HG02884 (cell line): ENCODE measurements around the gene SLC5A5.

Experiments used
- ATAC-seq: cut with Tn5 transposase; IDR thresholded peaks from one replicate; pipeline ENCODE4 v1.9.1; 2021; ENCODE audit warnings: mild to moderate bottlenecking, moderate library complexity; ENCODE audit not compliant: unreplicated experiment

Gene SLC5A5

GRCh38 chr19:17871878-17872250 is at the start of gene SLC5A5:
TSS of gene SLC5A5 (plus strand) at chr19:17871945. CDS start at chr19:17872320, 375 bp downstream.
- no peak for ATAC-seq

DNA sequence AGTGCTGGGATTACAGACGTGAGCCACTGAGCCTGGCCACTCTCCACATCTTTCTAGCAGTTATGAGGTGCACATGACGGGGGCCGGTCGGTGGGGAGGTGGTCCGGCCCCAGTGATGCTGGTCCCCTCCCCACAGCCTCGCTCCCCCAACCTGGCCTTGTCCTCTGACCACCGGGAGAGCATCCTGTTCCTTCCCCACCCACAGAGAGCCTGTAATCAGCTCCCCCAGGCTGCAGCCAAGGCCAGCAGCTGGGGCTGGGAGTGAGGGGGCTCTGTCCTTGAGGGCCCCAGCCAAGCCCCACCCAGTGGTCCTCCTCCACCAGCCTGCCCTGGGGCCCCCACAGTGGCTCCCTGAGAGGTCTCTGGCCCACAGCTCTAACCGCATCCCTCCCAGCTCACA is 47.4 kb upstream of the SLC5A5 start:
- no peak for ATAC-seq

GRCh38 chr19:17826508-17827056 is 45.2 kb upstream of the SLC5A5 start:
- no peak for ATAC-seq

DNA sequence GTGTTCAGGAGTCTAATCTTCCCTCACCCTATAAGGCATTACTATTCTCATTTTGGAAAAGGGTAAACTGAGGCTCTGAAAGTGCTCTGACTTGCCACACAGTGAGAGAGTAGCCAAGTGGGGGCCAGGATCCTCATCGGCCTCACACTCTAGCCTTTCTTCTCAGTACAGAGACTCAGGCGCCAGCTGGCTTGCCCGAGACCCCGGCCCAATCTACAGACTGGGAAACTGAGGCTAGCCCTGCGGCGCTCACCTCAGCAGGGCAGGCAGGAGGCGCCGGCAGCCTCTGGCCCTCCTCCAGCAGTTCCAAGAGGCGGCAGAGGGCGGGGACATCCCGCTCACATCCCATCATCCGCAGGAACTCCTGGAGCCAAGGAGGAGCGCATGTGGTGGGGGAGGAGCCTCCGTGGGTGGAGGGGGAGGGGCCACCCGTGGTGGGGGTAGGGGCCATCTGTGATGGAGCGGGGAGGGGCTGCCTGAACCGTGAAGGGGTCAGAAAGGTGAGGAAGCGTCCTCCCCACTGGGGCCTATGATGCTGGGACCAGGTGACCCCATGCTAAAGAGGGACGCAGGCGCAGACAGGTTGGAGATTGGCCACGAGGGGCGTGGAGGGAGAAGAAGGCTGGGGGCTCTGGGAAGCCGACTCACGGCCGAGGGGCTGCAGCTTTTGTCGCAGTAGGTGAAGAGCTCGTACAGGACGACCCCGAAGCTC is 41.7 kb upstream of the SLC5A5 start:
- ATAC-seq = no peak

DNA sequence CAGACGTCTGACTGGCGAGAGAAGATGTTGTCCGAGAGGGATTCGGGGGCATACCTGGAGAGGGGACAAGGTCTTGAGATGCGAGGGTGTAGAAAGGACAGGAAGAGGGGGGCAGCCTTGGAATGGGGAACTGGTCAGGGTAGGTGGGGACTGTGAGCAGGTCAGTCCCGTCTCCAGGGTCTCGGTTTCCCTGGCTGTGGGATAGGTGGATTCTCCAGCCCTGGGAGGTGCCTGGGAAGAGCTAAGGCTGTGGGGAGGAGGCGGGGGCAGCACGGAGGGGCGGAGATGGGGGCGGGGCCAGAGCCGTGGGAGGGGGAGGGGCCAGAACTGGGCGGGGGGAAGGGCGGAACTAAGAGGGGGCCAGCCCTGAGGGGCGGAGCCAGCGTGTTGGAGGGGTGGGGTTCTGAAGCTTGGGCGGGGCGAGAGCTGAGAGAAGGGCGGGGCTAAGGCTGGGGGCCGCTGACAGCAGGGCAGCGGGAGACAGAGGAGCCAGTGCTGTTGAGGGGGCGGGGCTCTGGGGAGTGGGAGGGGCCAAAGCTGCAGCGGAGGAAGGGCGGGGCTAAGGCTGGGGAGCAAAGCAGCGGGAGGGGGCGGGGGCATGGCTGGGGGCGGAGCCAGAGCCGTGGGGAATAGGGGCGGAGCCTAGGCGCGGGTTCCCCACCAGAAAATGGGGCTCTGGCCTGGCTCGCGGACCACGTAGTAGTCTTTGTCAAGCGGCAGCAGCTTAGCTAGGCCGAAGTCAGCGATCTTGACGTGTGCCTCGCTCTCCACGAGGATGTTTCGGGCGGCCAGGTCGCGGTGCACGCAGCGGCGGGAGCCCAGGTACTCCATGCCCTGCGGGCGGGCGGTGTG is 41.0 kb upstream of the SLC5A5 start:
- ATAC-seq = no peak

DNA sequence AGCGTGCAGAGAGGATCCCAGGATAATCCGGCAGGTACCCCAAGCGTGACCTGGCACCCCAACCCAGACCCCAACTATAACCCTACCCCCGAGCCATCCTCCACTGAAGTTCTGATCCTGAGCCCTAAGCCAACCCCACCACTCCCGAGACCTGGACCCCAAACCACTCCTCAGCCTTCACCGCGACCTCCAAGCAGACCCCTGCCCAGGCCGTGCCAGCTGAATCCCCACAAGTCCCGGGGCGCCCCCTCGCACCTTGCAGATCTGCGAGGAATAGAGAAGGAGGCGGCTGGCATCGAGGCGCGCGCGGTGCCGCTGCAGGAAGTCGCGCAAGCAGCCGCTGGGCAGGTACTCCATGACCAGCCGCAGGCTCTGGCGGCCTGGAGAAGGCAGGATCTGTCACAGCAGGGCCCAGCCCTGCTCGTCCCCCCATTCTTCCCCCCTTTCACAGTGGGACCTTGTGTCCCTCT is 40.3 kb upstream of the SLC5A5 start:
- ATAC-seq = no peak

DNA sequence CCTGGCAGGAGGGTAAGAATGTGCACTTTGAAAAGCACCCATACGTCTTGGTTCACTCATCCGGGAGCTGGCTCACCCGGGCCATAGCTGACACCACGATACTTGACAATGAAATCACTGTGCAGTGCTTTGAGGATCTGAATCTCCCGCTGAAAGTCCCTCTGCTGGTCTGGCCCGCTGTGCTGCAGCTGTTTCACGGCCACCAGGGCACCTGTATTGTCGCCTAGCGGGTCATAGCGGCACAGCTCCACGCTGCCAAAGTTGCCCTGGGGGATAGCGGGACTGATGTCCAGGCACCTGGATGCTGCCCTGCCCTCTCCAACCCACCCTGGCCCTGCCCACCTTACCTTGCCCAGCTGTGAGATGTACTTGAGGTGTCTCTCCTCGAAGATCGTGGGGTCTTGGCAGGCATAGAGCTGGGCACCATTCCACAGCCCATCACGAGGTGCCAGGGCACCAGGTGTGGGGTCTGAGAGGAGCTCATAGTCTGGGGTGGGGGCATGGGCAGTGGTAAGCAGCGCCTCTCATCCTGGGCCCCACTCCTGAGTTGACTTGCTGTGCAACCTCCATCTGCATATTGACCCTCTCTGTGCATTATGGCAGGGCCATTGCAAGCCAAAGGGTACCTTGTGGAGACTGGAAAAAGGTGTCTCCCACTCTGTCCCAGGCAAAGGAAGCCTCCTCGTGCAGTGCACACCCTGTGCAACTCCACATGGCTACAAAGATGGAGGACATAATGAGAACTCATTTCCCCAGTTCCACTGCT is 39.1 kb upstream of the SLC5A5 start:
- no peak for ATAC-seq

GRCh38 chr19:17834350-17835181 is 37.2 kb upstream of the SLC5A5 start:
- ATAC-seq = no peak

GRCh38 chr19:17835182-17836006 is 36.4 kb upstream of the SLC5A5 start:
- ATAC-seq = no peak

DNA sequence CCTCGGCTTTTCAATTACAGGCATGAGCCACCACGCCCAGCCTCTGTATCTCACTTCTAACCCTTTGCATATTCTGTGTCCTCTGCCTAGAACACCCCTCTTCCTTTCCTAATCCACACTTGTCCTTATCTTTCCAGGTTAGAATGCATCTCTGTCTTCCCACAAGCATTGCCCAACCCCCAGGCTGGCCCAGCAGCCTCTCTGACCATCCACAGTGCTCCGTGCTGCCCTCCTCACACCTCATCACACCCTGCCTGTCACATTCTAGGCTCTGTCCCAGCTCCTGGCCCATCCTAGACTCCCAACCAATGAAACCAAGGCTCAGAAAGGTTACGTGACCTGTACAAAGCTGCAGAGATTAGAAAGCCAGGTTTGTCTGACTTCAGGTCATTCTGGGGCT is 35.2 kb upstream of the SLC5A5 start:
- no peak for ATAC-seq

DNA sequence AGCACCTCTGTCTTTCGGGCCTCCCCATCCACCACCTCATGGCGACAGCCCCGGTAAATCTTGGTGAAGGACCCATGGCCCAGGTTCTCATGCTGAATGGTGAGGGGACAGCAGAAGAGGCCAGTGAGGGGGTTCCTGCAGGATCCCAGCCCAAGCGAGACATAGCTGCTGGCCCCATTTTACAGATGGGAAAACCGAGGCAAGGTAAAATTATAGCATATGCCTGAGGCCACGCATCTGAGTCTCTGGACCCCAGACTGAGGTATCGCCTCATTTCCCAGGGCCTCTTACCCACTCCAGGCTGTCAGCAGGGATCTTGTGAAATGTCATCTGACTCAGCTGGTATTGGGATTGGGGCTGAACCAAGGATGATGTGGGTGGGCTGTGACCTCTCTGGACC is 33.8 kb upstream of the SLC5A5 start:
- ATAC-seq = no peak

GRCh38 chr19:17840019-17840418 is 31.7 kb upstream of the SLC5A5 start:
- no peak for ATAC-seq

GRCh38 chr19:17841371-17841809 is 30.4 kb upstream of the SLC5A5 start:
- no peak for ATAC-seq

GRCh38 chr19:17841810-17842662 is 29.7 kb upstream of the SLC5A5 start:
- no peak for ATAC-seq

DNA sequence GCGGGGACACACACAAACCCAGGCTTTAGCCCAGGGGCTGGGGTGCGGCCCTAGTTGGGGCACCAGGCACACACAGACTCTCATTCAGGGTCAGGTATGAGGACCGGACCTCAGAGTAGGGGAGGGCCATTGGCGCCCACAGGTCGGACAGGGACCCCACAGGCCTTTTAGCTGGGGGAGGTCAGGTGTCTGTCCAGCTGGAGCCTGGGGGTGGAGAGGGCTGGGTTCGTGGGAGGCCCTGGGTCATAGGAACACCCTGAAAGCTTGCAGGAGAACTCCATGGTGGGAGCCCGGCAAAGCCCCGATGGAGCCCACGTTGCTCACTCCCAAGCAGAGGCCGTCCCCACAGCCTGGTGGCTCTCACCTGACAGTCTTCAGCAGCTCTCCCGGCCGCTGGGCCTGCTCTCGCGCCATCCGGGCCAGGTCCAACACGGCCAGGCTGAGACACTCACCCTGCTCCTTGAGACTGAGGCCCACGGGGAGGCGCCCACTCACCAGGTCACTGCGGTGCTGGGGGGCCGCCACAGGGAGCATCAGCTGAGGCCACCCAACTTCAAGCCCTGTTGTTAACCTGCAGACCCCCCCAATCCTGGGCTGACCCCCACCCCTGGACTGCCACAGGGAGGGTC is 29.0 kb upstream of the SLC5A5 start:
- ATAC-seq = no peak

- ATAC-seq = no peak
Observed at GRCh38 chr19:17843292-17843827, 28.4 kb upstream of the SLC5A5 start.

DNA sequence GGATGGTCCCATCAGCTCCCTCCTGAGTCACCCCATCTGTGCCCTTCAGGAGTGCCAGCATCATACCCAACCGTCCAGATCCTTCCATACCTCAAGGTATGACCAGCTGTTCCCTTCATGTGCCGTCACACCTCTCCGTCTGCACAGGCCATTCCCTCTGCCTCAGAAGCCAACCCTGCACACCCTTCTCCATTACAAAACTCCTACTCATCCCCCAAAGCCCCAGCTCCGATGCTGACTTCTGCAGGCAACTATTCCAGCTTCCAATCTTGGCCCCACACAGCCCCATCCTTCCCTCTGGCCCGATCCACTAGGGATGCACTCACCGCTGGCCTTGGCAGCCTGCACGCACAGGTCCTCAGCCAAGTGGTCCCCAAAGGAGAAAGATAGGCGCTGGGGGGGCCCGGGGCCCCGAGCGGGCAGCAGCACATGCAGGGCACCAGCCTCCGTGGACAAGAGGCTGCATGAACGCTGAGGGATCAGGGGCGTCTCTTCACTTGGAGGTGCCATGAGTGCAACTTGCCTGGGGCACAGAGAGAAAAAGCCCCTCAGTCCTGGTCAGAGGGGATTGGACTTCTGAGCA is 27.7 kb upstream of the SLC5A5 start:
- no peak for ATAC-seq
